ENCODE results near the gene PIEZO1.

DNA sequence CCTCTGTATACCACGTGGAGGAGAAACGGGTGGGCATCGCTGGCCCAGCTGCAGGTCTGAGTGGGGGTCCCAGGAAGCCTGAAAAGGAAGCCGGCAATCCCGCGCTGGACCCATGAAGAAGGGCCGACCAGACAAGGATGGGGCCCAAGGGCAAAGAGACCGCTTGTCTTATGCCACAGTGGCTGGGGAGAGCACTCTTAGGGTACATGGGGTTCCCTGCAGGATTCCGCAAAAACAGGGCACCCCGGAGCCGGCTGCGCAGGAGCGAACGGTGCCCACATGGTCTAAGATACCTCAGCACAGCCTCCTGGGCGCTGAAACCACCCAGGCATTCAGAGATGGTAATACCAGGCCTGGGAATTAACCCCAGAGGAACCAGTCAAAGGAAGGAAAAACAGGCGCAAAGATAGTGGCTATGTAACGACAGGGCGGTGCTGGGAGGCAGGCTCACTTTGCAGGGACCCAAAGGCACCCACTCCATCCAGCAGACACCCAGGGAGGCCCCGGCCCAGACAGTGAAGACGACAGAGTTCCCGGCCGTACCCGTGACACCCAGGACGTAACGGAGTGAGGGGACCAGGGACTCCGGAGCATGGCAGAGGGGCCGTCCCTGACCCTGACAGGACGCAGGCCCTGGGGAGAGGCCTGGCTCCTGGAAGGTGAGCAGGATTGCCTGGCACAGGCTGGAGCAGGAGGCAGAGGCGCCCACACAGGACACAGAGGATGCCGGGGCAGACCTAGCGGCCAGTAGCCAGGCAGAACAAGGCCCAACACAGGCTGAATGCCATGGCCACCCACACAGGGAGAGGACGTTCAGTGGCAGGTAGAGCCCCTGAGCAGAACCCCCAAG is 10.3 kb downstream of the PIEZO1 start:
- TF ChIP-seq, protein P1, sequence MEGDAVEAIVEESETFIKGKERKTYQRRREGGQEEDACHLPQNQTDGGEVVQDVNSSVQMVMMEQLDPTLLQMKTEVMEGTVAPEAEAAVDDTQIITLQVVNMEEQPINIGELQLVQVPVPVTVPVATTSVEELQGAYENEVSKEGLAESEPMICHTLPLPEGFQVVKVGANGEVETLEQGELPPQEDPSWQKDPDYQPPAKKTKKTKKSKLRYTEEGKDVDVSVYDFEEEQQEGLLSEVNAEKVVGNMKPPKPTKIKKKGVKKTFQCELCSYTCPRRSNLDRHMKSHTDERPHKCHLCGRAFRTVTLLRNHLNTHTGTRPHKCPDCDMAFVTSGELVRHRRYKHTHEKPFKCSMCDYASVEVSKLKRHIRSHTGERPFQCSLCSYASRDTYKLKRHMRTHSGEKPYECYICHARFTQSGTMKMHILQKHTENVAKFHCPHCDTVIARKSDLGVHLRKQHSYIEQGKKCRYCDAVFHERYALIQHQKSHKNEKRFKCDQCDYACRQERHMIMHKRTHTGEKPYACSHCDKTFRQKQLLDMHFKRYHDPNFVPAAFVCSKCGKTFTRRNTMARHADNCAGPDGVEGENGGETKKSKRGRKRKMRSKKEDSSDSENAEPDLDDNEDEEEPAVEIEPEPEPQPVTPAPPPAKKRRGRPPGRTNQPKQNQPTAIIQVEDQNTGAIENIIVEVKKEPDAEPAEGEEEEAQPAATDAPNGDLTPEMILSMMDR (IDR thresholded peaks at IDR 0.05; ENCODE audit: insufficient read depth, low read depth, low read length), result no peak
- TF ChIP-seq EZH2 (IDR thresholded peaks at IDR 0.05; ENCODE audit: insufficient read depth, low read length), result no peak

All from astrocyte (in vitro differentiated cells and primary cell).